HPDE6-E6E7 (cell line): ENCODE data around the gene UBALD1.
A peak's percentile ranks its signal among the peaks of the same experiment; 100 is the strongest.

Experiments used
- DNase-seq: peaks from one replicate; pipeline ENCODE4 v3.0.0; 2011; ENCODE audit warnings: missing footprints; ENCODE audit errors: extremely low spot score

Gene UBALD1

DNA sequence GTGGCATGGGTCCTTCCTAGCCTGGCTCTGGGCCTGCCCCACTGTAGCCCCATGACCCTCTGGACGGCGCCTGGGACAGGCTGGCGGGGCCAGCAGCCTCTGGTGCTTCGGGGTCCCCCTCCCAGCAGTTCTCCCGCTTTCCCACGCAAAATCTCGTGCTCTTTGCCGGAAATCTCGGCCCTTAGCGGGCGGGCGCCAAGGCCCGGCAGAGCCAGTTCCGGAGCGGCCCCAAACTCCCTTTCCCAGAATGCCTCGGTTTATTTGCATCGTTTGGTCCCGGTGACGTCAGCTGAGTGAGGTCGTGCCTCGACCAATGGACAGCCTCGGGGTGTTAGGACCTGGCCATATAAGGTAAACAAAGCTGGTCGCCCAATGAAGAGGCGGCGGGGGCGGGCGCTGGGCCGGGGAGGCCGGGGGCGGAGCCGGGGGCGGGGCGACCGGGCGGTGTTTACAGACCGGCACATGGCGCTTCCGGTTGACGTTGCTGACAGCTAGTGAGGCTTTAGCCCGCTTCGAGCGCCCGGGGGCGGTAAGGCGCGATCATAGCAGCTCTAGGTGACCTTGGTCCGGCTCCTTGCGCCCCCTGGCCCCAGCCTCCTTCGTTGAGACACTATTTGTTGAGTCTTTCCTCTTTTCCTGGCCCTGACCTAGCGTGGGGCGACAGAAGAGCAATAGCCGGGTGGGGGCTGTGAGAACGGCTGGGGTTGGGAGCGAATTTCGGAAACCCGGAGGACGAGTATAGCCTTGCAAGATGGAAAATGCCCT, 1.5 kb upstream of the UBALD1 start:
- DNase-seq, result peak; percentile 94

- no peak for DNase-seq
Observed at GRCh38 chr16:4615384-4616046, 827 bp upstream of the UBALD1 start.

DNA sequence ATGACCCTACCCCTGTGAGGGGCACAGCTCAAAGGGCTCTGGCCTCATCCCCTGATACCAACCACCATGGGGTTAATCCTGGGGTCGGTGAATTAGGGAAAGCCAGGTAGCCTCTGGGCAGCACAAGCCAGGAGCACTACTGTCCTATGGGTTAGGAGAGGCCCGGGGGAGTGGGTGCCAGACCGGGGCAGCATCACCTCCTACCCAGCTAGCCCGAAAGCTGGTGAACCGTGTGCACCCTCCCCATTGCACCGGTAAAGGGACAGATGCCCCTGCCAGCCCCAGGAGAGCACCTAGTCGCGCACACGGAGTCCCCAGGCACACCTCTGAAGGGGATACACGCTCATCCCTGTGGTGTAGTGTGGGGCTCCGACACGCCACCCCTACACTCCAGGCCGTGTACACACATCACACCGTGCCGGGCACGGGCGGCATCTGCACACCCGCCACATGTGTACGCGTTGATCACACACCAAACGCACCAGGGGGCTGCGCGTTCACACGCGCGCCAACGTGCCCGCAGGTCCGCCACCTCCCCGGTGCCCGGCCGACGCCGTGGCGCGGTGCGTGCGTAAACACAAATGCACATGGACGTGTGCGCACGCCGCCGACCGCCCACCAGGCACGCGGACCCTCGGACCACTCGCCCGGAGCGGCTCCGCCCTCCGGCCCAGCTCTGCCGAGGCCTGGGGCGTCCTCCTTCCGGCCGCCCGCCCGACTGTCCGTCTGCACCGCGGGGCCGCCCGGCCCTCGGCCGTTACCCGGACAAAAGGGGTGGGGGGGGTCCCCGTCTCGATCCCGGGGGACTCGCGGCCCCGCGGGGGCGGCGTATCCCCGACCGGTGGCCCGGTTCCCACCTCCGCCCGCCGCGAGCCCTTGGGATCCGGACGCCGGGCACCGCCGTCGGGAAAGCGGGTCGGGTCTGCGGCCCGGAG, 785 bp downstream of the UBALD1 start:
- DNase-seq, result no peak

- DNase-seq, result peak; percentile 58
Observed at GRCh38 chr16:4612977-4613635, 1.6 kb downstream of the UBALD1 start.

GRCh38 chr16:4612474-4612931, 2.2 kb downstream of the UBALD1 start:
- no peak for DNase-seq

GRCh38 chr16:4611337-4612021, 3.2 kb downstream of the UBALD1 start:
- no peak for DNase-seq

- no peak for DNase-seq
Observed at GRCh38 chr16:4610011-4611005, 4.4 kb downstream of the UBALD1 start.

- no peak for DNase-seq
Observed at GRCh38 chr16:4609200-4610010, 5.3 kb downstream of the UBALD1 start.

DNA sequence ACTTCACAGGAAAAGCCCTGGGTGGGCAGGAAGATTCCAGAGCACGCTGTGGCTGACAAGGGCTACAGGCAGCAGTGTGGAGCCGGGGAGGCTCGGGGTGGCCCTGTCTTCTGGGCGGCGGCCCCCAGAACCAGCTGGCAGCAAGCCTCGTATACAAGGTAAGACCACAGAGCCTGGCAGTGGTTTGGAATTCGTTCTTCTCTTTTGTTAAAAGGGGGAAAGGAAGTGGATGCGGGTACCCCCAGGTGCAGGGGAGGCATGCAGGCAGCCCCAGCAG, 6.0 kb downstream of the UBALD1 start:
- DNase-seq, result no peak

- no peak for DNase-seq
Observed at GRCh38 chr16:4607841-4608703, 6.6 kb downstream of the UBALD1 start.

- DNase-seq, result no peak
Observed at GRCh38 chr16:4606354-4606753, 8.3 kb downstream of the UBALD1 start.

DNA sequence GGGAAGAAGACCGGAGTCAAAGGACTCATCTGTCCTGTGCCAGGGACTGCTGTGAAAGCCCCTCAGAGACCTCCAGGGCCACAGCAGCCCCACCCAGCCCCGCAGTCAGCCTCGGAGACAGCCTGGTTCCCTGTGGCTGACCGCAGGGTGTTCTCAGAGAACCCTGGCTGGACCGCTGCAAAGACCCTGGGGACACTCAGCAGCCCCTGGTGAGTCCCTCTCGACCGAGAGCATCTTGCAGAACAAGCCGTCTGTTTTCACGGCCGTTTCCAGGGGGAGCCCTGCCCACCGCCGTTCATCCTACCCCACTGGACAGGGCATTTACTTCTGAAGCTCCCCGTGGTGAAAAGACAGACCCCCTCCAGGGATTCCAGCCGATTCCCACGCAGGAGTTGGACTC, 10.3 kb downstream of the UBALD1 start:
- DNase-seq, result no peak

DNA sequence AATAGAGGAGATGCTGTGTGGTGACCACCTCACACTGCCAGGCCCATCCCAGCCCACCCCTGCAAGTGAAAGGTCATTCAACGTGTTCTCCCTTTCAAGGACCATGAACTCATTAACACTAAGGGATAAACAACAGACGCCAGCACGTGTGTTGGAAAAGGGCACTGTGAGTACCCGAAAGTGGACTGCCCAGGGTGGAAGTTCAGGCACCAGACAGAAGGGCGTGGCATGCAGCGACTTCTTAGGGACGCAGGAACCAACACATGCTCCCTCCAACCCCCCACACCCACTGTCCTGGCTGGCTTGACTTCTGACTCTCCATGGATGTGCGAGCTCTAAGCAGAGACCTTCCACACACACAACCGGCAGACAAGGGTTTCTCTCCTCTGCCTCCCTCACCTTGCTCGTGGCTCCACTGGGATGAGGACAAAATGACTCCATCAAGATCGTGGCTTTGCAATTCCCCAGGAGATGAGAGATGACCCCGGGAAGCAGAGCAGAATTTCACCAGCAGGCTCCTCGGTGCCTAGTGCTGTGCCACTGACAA, 11.0 kb downstream of the UBALD1 start:
- no peak for DNase-seq

- DNase-seq, result no peak
Observed at GRCh38 chr16:4602331-4602730, 12.4 kb downstream of the UBALD1 start.

GRCh38 chr16:4601864-4602186, 12.9 kb downstream of the UBALD1 start:
- DNase-seq, result no peak

- no peak for DNase-seq
Observed at GRCh38 chr16:4601036-4601863, 13.4 kb downstream of the UBALD1 start.

- DNase-seq, result no peak
Observed at GRCh38 chr16:4599545-4599944, 15.1 kb downstream of the UBALD1 start.
